Brain microvascular endothelial cell (primary cell): ENCODE measurements around the gene ACTL7A.

ENCODE experiments used
- DNase-seq: peaks from one replicate; pipeline ENCODE4 v3.0.0-alpha.2; 2020
- H3K27ac ChIP-seq: fragments of 250-450 bp; sonication (Bioruptor Pico); 2 replicates; pipeline ENCODE4 v1.5.1; 2020; ENCODE audit warnings: mild to moderate bottlenecking, moderate library complexity
- H3K27me3 ChIP-seq: fragments of 250-450 bp; sonication (Bioruptor Pico); replicated peaks from 2 replicates; pipeline ENCODE4 v1.5.1; 2020; ENCODE audit warnings: mild to moderate bottlenecking
- H3K36me3 ChIP-seq: fragments of 250-450 bp; sonication (Bioruptor Pico); replicated peaks from 2 replicates; pipeline ENCODE4 v1.5.1; 2020; ENCODE audit warnings: mild to moderate bottlenecking
- H3K4me3 ChIP-seq: 2 replicates; pipeline ENCODE4 v1.5.1; 2011; ENCODE audit warnings: low read depth, mild to moderate bottlenecking, control low read depth, low read length, moderate library complexity
- in situ Hi-C: cut with HindIII; loops from 2 replicates; pipeline ENCODE4 v1.10.0; 2017; ENCODE audit warnings: low sequenced_read_pairs, low pct_ligation_motif_present
- TF ChIP-seq, protein P1 (sequence below): IDR thresholded peaks from 2 replicates; pipeline ENCODE4 v1.5.1; 2011; ENCODE audit warnings: low read depth, mild to moderate bottlenecking, moderate library complexity, low read length, control low read depth, inconsistent platforms; ENCODE audit errors: missing control alignments

The ACTL7A gene

DNA sequence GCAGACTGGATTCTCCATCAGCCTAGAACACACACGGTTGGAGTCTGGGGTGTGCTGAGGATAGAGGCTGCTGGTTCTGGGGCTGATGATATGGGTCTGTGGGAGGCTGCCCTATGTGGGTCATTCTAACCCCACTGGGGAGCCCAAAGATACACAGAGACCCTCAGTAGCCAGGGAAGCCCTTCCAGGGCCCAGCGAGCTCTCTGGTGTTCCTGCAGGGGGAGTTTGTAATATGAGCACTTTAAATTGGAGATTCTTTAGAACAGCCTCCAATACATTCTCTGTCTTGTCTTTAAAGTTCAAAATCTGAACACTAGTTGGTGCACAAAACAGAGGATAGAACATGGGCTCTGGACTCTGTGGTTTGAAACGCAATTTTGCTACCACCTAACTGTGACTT, 2.4 kb downstream of the ACTL7A start:
- H3K4me3 ChIP-seq, result no peak overlapping the region

DNA sequence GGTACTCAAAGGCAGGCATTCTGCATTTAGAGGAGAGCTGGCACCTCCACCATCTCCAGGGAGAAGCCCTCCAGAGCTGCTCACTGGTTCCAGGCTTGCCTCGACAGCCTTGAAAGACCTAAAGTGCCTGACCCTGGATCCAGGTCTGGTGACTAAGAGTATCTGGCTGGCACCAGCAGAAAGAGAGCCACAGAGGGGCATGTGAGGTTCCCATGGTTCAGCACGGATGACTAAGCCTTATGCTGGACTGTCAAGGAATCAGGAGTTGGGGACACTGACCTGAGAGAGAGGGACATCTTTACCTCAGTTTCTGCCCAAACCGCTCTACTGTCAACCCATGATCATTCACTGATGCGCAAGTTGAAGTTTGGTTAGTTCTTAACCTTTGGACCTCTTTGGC, 3.0 kb downstream of the ACTL7A start:
- Histone ChIP-seq H3K36me3 (no peaks in the 10 kb centered on the region), H3K4me3 (no peak overlapping the region), H3K27ac (no peak overlapping the region), H3K27me3 (no peaks in the 10 kb centered on the region)
- in situ Hi-C loops, result no loop called here
- no peak for DNase-seq
- TF ChIP-seq, protein P1, sequence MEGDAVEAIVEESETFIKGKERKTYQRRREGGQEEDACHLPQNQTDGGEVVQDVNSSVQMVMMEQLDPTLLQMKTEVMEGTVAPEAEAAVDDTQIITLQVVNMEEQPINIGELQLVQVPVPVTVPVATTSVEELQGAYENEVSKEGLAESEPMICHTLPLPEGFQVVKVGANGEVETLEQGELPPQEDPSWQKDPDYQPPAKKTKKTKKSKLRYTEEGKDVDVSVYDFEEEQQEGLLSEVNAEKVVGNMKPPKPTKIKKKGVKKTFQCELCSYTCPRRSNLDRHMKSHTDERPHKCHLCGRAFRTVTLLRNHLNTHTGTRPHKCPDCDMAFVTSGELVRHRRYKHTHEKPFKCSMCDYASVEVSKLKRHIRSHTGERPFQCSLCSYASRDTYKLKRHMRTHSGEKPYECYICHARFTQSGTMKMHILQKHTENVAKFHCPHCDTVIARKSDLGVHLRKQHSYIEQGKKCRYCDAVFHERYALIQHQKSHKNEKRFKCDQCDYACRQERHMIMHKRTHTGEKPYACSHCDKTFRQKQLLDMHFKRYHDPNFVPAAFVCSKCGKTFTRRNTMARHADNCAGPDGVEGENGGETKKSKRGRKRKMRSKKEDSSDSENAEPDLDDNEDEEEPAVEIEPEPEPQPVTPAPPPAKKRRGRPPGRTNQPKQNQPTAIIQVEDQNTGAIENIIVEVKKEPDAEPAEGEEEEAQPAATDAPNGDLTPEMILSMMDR, result no peak

More for the DNA sequence above, 2.4 kb downstream of the ACTL7A start:
- Histone ChIP-seq H3K27ac (no peak overlapping the region), H3K27me3 (no peaks in the 10 kb centered on the region), H3K36me3 (no peaks in the 10 kb centered on the region)
- TF ChIP-seq, protein P1, result peak; percentile 41
- DNase-seq, result no peak
- in situ Hi-C loops, result no loop called here

DNA sequence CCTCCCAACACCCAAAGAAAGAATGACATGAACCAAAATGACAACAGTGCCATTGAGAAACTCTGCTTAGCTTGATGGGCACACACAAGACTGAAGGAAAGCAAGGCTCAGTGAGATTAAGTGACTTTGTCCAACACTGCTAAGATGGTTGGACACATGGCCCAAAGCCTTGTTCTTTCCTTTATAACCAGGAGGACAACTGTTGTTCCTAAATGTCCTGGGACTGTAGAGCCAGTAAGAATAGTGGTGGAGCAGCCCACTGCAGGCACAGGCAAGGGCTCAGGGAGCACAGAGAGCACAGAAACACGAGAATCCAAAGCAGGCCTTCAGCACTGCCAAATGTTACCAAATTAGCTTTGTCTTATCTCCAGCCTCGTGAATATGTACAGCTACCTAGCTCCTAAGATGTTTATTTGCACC, 3.9 kb downstream of the ACTL7A start:
- in situ Hi-C loops, result no loop called here
- TF ChIP-seq, protein P1, result no peak
- no peak overlapping the region for H3K27ac ChIP-seq
- no peak overlapping the region for H3K4me3 ChIP-seq
- H3K27me3 ChIP-seq, result no peaks in the 10 kb centered on the region
- DNase-seq, result no peak
- H3K36me3 ChIP-seq, result peaks cover 4% of the 10 kb centered on the region

DNA sequence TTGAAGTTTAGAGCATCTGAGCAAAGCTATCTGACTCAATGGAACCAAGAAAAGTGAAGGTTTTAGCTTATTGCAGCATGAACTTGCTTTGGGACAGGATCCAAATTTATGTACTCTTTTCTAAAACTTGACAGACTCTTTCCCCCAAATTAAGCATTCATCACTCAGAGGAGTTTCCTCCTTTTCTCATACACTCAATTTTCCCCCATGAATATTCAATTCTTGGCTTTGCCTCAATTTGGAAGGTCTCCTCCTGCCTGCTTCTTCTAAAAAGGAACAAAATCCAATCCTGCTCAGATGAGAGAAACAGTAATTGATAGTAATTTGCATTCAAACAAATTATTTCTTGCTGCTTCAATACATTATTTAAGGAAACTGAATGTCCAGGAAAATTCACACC, 5.0 kb downstream of the ACTL7A start:
- no peak overlapping the region for H3K4me3 ChIP-seq
- TF ChIP-seq, protein P1, result no peak
- no peaks in the 10 kb centered on the region for H3K27me3 ChIP-seq
- DNase-seq, result no peak
- H3K36me3 ChIP-seq, result peaks cover 11% of the 10 kb centered on the region
- in situ Hi-C loops, result no loop called here
- no peak overlapping the region for H3K27ac ChIP-seq

DNA sequence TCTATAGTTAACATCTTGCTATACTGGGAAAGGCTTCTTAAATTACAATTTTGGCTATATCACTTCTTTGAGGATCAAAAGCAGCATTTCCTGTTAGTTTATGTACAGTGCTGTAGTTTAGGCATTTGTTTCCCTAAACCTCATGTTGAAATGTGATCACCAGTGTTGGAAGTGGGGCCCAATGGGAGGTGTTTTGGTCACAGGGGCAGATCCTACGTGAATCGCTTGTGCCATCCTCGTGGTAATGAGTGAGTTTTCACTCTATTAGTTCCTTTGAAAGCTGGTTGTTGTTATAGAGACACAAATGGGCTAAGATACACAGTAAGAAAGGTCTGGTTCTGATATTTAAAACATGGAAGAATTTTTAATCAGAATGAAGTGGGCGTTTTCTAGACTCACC, 5.8 kb downstream of the ACTL7A start:
- H3K27me3 ChIP-seq, result no peaks in the 10 kb centered on the region
- H3K27ac ChIP-seq, result no peak overlapping the region
- no peak for DNase-seq
- H3K4me3 ChIP-seq, result no peak overlapping the region
- TF ChIP-seq, protein P1, result no peak
- peaks cover 13% of the 10 kb centered on the region for H3K36me3 ChIP-seq
- in situ Hi-C loops, result no loop called here

DNA sequence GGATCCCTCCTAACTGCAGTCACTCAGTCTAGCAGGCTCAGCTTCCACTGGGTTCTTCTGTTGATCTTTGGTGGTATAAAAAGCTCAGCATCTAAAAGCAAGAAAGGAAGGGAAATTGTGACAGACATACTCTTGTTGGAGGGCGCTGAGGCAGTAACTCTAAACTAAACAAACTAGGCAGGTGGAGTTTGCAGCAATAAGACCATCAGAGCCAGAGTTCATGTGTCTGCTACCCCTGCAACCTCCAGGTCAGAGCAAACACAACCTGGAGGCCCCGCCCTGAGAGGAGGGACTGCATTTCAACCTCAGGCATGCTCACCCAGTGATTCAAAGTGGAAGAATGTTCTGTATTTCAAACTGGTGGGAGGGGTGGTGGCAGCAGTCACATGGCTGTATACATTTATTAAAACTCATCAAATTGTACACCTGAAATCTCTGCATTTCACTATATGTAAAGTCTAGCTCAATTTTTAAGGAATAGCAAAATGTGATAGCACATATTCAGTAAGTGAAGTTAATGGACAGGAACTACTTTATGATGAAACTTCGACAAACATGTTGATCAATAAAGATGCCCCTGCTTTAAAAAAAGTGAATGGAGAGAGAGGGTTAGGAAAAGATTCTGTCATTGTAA, 7.1 kb downstream of the ACTL7A start:
- TF ChIP-seq, protein P1, result no peak
- Histone ChIP-seq H3K36me3 (peaks cover 15% of the 10 kb centered on the region), H3K27me3 (no peaks in the 10 kb centered on the region), H3K27ac (no peak overlapping the region), H3K4me3 (no peak overlapping the region)
- peak; percentile 58 for DNase-seq
- in situ Hi-C loops, result no loop called here
